Body of pancreas (tissue), 4 donors: ENCODE data around the gene KLHL30.

Source experiments
- POLR2A ChIP-seq, 3 donors: fragments of 450-650 bp; IDR thresholded peaks; one replicate each; pipeline ENCODE4 v1.6.1; 2016; ENCODE audit warnings: antibody characterized with exemption in 3 of 3, mild to moderate bottlenecking in 2 of 3
- TF ChIP-seq, protein P1 (sequence below), 7 experiments: fragments of 450-650 bp in 4 of 7; fragments of 200-600 bp in 3 of 7; sonication (generic) in 3 of 7; IDR thresholded peaks; one replicate each; pipeline ENCODE4 v1.5.1; 2016 to 2019; ENCODE audit warnings: antibody characterized with exemption in 7 of 7

DNA sequence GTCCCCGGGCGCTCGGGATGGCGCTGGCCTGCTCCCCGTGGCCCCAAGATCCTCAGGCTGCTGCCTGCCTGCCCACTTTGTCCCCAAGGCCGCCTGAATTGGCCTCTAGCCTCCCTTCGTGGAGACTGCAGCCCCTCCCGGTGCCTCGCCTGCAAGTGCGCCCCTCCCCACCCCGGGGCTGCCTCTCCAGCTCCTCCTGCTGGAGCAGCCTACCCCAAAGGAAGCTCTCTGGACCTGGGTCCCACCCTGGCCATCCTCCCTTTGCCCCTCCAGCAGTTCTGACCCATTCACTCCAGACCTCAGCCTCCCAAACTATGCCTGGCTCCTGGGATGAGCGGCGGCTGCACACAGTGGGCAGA lies 32.1 kb upstream of the KLHL30 start:
- TF ChIP-seq, protein P1, sequence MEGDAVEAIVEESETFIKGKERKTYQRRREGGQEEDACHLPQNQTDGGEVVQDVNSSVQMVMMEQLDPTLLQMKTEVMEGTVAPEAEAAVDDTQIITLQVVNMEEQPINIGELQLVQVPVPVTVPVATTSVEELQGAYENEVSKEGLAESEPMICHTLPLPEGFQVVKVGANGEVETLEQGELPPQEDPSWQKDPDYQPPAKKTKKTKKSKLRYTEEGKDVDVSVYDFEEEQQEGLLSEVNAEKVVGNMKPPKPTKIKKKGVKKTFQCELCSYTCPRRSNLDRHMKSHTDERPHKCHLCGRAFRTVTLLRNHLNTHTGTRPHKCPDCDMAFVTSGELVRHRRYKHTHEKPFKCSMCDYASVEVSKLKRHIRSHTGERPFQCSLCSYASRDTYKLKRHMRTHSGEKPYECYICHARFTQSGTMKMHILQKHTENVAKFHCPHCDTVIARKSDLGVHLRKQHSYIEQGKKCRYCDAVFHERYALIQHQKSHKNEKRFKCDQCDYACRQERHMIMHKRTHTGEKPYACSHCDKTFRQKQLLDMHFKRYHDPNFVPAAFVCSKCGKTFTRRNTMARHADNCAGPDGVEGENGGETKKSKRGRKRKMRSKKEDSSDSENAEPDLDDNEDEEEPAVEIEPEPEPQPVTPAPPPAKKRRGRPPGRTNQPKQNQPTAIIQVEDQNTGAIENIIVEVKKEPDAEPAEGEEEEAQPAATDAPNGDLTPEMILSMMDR (IDR thresholded peaks at IDR 0.05), result no peak
- no peak for TF ChIP-seq POLR2A (IDR thresholded peaks at IDR 0.05)
